MM.1S (cell line): ENCODE measurements around the gene LETM1.

Experiments used
- DNase-seq: peaks from one replicate; pipeline ENCODE4 v3.0.0-alpha.2; 2015
- H2AFZ ChIP-seq: fragments of 300-600 bp; sonication (generic); 2 replicates; pipeline ENCODE4 v1.6.0; 2016; ENCODE audit warnings: antibody characterized with exemption, low read length
- H3F3A ChIP-seq: fragments of 300-600 bp; sonication (generic); 2 replicates; pipeline ENCODE4 v1.6.1; 2016; ENCODE audit warnings: mild to moderate bottlenecking, antibody characterized with exemption, low read length, moderate library complexity, mixed read lengths; ENCODE audit not compliant: insufficient read depth
- H3K27ac ChIP-seq: fragments of 300-600 bp; sonication (generic); 2 replicates; pipeline ENCODE4 v1.5.1; 2016; ENCODE audit warnings: mild to moderate bottlenecking, low read length
- H3K27me3 ChIP-seq: fragments of 300-600 bp; sonication (generic); replicated peaks from 2 replicates; pipeline ENCODE4 v1.6.0; 2016; ENCODE audit warnings: low read length; ENCODE audit not compliant: insufficient read depth
- H3K36me3 ChIP-seq: fragments of 300-600 bp; sonication (generic); replicated peaks from 2 replicates; pipeline ENCODE4 v1.6.1; 2016; ENCODE audit warnings: mild to moderate bottlenecking, low read length, mixed read lengths; ENCODE audit not compliant: insufficient read depth
- H3K4me1 ChIP-seq: fragments of 300-600 bp; sonication (generic); 2 replicates; pipeline ENCODE4 v1.6.1; 2016; ENCODE audit warnings: low read length, mixed read lengths
- H3K4me2 ChIP-seq: fragments of 300-600 bp; sonication (generic); 2 replicates; pipeline ENCODE4 v1.6.0; 2016; ENCODE audit warnings: low read depth, low read length
- H3K4me3 ChIP-seq: fragments of 300-600 bp; sonication (generic); 2 replicates; pipeline ENCODE4 v1.5.1; 2016; ENCODE audit warnings: low read length, mixed read lengths
- H3K79me2 ChIP-seq: fragments of 300-600 bp; sonication (generic); 2 replicates; pipeline ENCODE4 v1.6.1; 2016; ENCODE audit warnings: mixed run types, low read length, mixed read lengths
- H3K9ac ChIP-seq: fragments of 300-600 bp; sonication (generic); 2 replicates; pipeline ENCODE4 v1.6.1; 2016; ENCODE audit warnings: low read length, mixed read lengths
- H3K9me2 ChIP-seq: fragments of 300-600 bp; sonication (generic); replicated peaks from 2 replicates; pipeline ENCODE4 v1.6.1; 2016; ENCODE audit warnings: mild to moderate bottlenecking, low read length, mixed read lengths; ENCODE audit not compliant: insufficient read depth
- H3K9me3 ChIP-seq: fragments of 300-600 bp; sonication (generic); replicated peaks from 2 replicates; pipeline ENCODE4 v1.6.1; 2016; ENCODE audit warnings: mild to moderate bottlenecking, low read length, mixed read lengths; ENCODE audit not compliant: insufficient read depth
- H4K20me1 ChIP-seq: fragments of 300-600 bp; sonication (generic); 2 replicates; pipeline ENCODE4 v1.6.1; 2016; ENCODE audit warnings: mild to moderate bottlenecking, low read length, moderate library complexity, mixed read lengths; ENCODE audit not compliant: insufficient read depth
- CTCF ChIP-seq: fragments of 300-600 bp; sonication (generic); IDR thresholded peaks from 2 replicates; pipeline ENCODE4 v1.5.1; 2016; ENCODE audit warnings: antibody characterized with exemption, low read length, mixed read lengths
- EZH2 ChIP-seq: fragments of 300-600 bp; sonication (generic); optimal IDR thresholded peaks from 2 replicates; pipeline ENCODE3; 2017; ENCODE audit warnings: low read depth, mild to moderate bottlenecking, antibody characterized with exemption, low read length, mixed read lengths
- EZH2phosphoT487 ChIP-seq: fragments of 300-600 bp; sonication (generic); IDR thresholded peaks from 2 replicates; pipeline ENCODE4 v1.6.1; 2018; ENCODE audit warnings: antibody characterized with exemption, low read length

The LETM1 gene

DNA sequence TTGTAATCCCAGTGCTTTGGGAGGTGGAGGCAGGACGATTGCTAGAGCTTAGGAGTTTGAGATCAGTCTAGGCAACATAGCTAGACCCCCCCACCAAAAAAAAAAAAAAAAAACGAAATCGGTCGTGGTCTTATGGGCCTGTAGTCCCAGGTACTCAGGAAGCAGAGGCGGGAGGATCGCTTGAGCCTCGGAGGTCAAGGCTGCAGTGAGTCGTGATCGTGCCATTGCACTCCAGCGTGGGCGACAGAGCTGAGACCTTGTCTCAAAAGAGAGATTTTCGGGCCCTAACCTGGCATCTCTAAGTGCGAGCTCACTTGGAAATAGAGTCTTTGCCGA lies 7.0 kb upstream of the LETM1 start:
- Histone ChIP-seq H3K9me3 (no peaks in the 10 kb centered on the region), H3K27ac (no peak overlapping the region), H4K20me1 (no peaks in the 10 kb centered on the region), H3K9ac (no peak overlapping the region), H3F3A (no peaks in the 10 kb centered on the region), H3K4me2 (no peak overlapping the region), H2AFZ (no peak overlapping the region), H3K27me3 (no peaks in the 10 kb centered on the region), H3K36me3 (no peaks in the 10 kb centered on the region), H3K79me2 (no peaks in the 10 kb centered on the region), H3K4me1 (no peaks in the 10 kb centered on the region), H3K4me3 (no peak overlapping the region), H3K9me2 (no peaks in the 10 kb centered on the region)
- TF ChIP-seq EZH2 (no peak), EZH2phosphoT487 (no peak), CTCF (no peak)
- DNase-seq: no peak

GRCh38 chr4:1862055-1862911 lies 6.3 kb upstream of the LETM1 start:
- DNase-seq: no peak
- Histone ChIP-seq H3K4me3 (no peak overlapping the region), H3K79me2 (peaks cover 2% of the 10 kb centered on the region; the same call in 1 of the 2 replicates), H3K9me3 (no peaks in the 10 kb centered on the region), H3K27ac (no peak overlapping the region), H2AFZ (no peak overlapping the region), H3K4me2 (no peak overlapping the region), H3K4me1 (0 out of 2 replicates have a peak, but pooled peaks cover under 1% of the 10 kb centered on the region), H3K9me2 (no peaks in the 10 kb centered on the region), H3K27me3 (no peaks in the 10 kb centered on the region), H3F3A (no peaks in the 10 kb centered on the region), H3K36me3 (no peaks in the 10 kb centered on the region), H4K20me1 (no peaks in the 10 kb centered on the region), H3K9ac (no peak overlapping the region)
- TF ChIP-seq CTCF (no peak), EZH2 (no peak), EZH2phosphoT487 (no peak)

DNA sequence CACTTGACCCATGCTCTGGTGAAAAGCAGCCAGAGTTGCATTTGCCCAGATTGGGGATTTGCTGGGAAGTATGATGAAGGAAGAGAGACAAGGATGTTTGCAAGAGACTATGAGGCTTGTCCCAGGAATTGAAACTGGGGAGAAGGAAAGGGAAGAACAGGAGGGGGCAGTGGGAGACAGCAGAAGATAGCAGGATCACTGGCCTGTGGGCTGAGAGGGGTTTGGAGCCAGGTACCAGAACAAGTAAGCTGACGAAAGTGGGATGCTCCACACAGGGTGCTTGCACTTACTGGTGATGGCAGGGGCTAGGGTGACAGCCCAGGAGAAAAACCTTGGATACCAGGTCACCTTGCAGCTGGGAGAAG lies 3.4 kb upstream of the LETM1 start:
- no peaks in the 10 kb centered on the region for H3K9me3 ChIP-seq
- peaks cover 5% of the 10 kb centered on the region for H3K4me1 ChIP-seq
- TF ChIP-seq EZH2phosphoT487 (no peak), EZH2 (no peak), CTCF (no peak)
- no peak overlapping the region for H3K27ac ChIP-seq
- no peak for DNase-seq
- no peak overlapping the region for H3K9ac ChIP-seq
- peaks cover 24% of the 10 kb centered on the region for H3K79me2 ChIP-seq
- H3F3A ChIP-seq: no peaks in the 10 kb centered on the region
- no peak overlapping the region for H3K4me2 ChIP-seq
- H2AFZ ChIP-seq: no peak overlapping the region
- no peaks in the 10 kb centered on the region for H3K9me2 ChIP-seq
- no peaks in the 10 kb centered on the region for H3K27me3 ChIP-seq
- H4K20me1 ChIP-seq: no peaks in the 10 kb centered on the region
- no peak overlapping the region for H3K4me3 ChIP-seq
- no peaks in the 10 kb centered on the region for H3K36me3 ChIP-seq
